Measurements from ENCODE around the gene XRCC3.
"Not testable (repeated sequence)": the region's sequence is repeated elsewhere in the genome, so short reads cannot be mapped to it uniquely, and the experiment has no call there.

XRCC3 gene

GRCh38 chr14:103662029-103662428 lies 53.2 kb downstream of the XRCC3 start:
- DNase-seq: no peak

GRCh38 chr14:103659631-103660030 lies 55.6 kb downstream of the XRCC3 start:
- no peak for DNase-seq

GRCh38 chr14:103657471-103657870 lies 57.8 kb downstream of the XRCC3 start:
- DNase-seq: no peak

GRCh38 chr14:103656756-103657133 lies 58.5 kb downstream of the XRCC3 start:
- no peak for DNase-seq

- no peak for DNase-seq
Measured at GRCh38 chr14:103656031-103656755, 59.1 kb downstream of the XRCC3 start.

GRCh38 chr14:103654619-103655018 lies 60.6 kb downstream of the XRCC3 start:
- DNase-seq: no peak

- no peak for DNase-seq
Measured at GRCh38 chr14:103653805-103654204, 61.4 kb downstream of the XRCC3 start.

- DNase-seq: not testable (repeated sequence)
Measured at GRCh38 chr14:103653336-103653735, 61.9 kb downstream of the XRCC3 start.

GRCh38 chr14:103652806-103653205 lies 62.4 kb downstream of the XRCC3 start:
- DNase-seq: no peak

GRCh38 chr14:103651585-103651984 lies 63.7 kb downstream of the XRCC3 start:
- DNase-seq: no peak

GRCh38 chr14:103650213-103650612 lies 65.0 kb downstream of the XRCC3 start:
- no peak for DNase-seq

- DNase-seq: no peak
Measured at GRCh38 chr14:103649001-103649400, 66.2 kb downstream of the XRCC3 start.
